GM18519 (cell line): Measurements from ENCODE around the gene CLHC1.
"Not testable (repeated sequence)": the region's sequence is repeated elsewhere in the genome, so short reads cannot be mapped to it uniquely, and the experiment has no call there.

ENCODE experiments used
- ATAC-seq: cut with Tn5 transposase; IDR thresholded peaks from one replicate; pipeline ENCODE4 v1.9.1; 2021; ENCODE audit warnings: mild to moderate bottlenecking, moderate library complexity; ENCODE audit not compliant: unreplicated experiment, low FRiP score

Gene CLHC1

DNA sequence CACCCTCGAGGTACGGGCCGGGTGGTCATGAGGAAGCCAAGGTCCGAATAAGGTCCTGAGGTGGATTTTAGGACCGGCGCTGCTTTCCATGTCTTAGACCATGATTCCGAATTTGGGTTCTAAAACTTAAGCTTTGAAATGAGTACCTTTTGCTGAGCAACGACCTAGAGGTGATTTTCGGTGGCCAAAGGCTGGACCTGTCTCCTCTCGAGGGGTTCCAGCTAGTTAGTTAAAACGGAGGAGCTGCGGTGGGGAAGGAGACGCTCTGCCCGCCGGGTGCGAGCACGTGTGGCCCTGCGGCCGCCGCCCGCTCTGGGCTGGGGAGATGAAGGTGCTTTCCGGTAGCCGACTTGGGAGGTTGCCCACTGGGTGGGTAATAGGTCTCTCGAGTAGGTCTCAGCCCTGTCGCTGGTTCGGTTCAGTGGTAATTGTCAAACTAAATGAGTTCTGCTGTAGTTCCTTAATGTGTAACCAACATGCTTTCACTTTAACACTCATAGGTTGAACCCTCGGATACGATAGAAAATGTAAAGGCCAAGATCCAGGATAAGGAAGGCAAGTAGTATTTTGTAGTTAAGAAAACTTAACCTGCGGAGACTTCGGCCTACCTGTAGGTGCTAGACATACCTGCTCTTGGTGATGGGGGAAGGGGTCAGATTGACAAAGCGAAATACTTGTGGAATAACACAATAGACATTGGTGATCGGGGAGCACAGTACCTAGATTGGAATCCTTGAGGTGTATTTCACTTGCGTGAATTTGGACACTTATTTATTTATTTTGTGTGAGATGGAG is 967 bp upstream of the CLHC1 start:
- ATAC-seq, result no peak

GRCh38 chr2:55231546-55232083 is 478 bp downstream of the CLHC1 start:
- ATAC-seq, result no peak

DNA sequence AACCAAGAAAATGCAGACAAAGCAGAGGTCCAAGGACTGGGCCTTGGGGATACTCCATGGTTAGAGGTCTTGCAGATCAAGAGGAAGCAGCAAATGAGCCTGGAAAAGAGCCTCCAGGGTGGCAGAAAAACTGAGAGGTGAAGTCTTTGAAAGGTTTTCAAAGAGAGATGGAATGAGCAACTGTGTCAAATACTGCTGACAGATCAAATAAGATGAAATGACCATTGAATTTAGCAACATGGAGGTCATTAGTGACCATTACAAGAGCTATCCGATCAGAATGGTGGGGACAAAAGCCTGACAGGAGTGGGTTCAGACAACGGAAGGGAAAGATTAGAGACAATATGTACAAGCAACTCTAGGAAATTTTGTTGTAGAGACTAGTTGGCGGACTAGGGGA is 1.5 kb downstream of the CLHC1 start:
- ATAC-seq, result no peak

- ATAC-seq, result no peak
Measured at GRCh38 chr2:55229221-55229620, 2.9 kb downstream of the CLHC1 start.

DNA sequence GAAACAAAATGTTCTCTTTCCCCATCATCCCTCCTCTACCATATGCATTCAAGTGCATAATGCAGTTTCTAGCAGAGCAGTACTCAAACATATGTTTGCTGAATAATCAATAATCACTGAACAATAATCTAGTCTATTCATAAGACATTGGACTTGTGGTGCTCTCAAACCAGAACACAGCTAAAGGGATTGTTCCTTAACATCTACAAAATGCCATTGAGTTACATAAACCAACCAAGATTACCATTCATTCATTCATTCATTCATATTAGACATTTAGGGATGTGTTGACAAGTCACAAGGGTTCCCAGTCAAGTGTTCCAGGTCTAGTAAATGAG is 3.9 kb downstream of the CLHC1 start:
- ATAC-seq, result no peak

DNA sequence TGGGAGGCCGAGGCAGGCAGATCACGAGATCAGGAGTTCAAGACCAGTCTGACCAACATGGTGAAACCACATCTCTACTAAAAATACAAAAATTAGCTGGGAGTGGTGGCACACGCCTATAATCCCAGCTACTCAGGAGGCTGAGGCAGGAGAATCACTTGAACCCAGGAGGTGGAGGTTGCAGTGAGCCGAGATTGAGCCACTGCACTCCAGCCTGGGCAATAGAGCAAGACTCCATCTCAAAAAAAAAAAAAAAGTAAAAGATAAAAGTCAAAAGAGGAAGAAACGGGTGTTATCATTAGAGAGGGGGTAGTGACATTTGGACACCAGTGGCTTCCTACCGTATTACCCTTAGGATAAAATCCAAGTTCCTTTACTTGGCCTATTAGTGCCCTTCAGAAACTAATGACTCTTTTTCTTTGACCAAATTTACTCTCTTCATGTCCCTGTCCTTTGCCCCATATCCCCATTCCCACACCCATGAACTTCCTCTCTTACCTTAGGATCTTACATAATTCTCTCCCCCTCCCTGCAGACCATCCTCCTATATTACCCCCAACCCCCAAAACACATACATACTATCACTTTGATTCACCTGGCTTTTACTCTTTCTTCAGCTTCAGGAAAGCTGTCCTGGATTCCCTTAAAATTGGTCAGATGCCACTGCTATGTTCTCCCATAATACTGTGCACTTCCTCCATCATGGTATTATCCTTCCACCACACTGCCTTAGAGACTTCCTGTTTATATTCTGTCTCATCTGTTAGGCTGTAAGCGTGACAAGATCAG is 4.5 kb downstream of the CLHC1 start:
- ATAC-seq, result not testable (repeated sequence)

GRCh38 chr2:55225481-55226020 is 6.5 kb downstream of the CLHC1 start:
- ATAC-seq, result no peak

- ATAC-seq, result no peak
Measured at GRCh38 chr2:55224761-55225261, 7.3 kb downstream of the CLHC1 start.

GRCh38 chr2:55223958-55224760 is 7.9 kb downstream of the CLHC1 start:
- no peak for ATAC-seq

- ATAC-seq, result no peak
Measured at GRCh38 chr2:55213822-55214221, 18.3 kb downstream of the CLHC1 start.

DNA sequence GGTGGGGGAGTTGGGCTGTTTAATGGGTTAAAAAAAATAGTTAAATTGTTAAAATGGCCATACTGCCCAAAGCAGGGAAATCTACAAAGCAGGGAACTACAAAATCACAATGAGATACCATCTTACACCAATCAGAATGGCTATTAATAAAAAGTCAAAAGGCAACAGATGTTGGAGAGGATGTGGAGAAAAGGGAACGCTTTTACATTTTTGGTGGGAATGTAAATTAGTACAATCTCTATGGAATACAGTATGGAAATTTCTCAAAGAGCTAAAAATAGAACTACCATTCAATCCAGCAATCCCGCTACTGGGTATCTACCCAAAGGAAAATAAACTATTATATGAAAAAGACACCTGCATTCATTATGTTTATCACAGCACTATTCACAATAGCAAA is 27.1 kb downstream of the CLHC1 start:
- ATAC-seq, result no peak

DNA sequence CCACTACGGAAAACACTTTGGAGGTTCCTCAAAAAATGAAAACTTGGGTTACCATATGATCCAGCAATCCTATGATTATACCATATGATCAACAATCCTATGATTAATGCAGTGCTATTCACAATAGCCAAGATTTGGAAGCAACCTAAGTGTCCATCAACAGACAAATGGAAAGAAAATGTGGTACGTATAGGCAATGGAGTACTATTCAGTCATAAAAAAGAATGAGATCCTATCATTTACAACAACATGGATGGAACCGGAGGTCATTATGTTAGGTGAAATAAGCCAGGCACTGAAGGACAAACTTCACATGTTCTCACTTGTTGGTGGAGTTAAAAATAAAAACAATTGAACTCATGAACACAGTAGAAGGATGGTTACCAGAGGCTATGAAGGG is 27.6 kb downstream of the CLHC1 start:
- ATAC-seq, result no peak

DNA sequence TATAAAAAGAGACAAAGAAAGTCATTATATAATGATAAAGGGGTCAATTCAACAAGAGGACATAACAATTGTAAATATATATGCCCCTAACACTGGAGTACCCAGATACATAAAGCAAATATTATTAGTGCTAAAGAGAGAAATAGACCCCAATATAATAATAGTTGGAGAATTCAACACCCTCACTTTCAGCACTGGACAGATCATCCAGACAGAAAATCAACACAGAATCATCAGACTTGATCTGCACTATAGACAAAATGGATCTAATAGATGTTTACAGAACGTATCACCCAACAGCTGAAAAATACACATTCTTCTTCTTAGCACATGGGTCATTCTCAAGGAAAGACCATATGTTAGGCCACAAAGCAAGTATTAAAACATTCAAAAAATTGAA is 31.7 kb downstream of the CLHC1 start:
- no peak for ATAC-seq

GRCh38 chr2:55196526-55196925 is 35.6 kb downstream of the CLHC1 start:
- no peak for ATAC-seq

- ATAC-seq, result not testable (repeated sequence)
Measured at GRCh38 chr2:55191888-55192287, 40.2 kb downstream of the CLHC1 start.

GRCh38 chr2:55186837-55187236 is 45.3 kb downstream of the CLHC1 start:
- ATAC-seq, result not testable (repeated sequence)

GRCh38 chr2:55180374-55180773 is 51.7 kb downstream of the CLHC1 start:
- no peak for ATAC-seq

DNA sequence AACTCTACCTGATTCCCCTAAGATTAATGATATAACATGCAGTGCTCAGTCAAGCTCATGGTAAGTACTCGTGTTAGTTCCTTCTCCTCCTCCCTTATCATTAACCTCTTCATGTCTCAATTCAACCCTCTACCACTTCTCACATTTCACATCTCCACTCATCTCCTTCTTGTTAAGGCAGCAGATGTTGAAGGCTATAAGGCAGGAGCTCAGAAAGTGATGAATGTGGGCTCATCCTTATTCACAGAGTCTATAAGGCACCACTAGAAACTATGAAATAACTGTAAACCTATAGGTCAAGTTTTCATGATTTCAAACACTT is 56.0 kb downstream of the CLHC1 start:
- ATAC-seq, result no peak

GRCh38 chr2:55175254-55176093 is 56.6 kb downstream of the CLHC1 start:
- peak; percentile 62 for ATAC-seq
